ENCODE measurements around the gene OR2A42.
"Not testable (repeated sequence)": the region's sequence is repeated elsewhere in the genome, so short reads cannot be mapped to it uniquely, and the experiment has no call there.

The OR2A42 gene, protein sequence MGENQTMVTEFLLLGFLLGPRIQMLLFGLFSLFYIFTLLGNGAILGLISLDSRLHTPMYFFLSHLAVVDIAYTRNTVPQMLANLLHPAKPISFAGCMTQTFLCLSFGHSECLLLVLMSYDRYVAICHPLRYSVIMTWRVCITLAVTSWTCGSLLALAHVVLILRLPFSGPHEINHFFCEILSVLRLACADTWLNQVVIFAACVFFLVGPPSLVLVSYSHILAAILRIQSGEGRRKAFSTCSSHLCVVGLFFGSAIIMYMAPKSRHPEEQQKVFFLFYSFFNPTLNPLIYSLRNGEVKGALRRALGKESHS

DNA sequence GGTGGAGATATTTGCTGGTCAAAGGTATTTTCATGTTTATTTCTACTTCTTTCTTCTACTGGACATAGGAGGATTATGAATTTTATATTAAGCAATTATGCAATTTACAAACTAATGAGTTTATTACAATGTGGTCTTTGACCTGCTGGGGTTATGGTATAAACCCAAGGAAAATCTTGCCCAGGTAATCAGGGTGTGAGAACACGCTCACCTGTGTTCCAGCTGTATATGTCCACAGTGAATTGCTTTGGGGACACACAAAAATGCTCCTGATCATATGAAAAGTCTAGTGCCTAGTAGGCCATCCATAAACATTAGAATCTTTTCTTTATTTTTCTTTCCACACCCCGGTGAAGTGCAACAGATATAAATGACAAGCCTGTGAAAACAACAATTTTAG lies at the start of gene OR2A42:
OR2A42 (minus strand) TSS at position 241 of the 400 bp plus-strand sequence. CDS start 6,762 bp downstream, outside the sequence.
- not testable (repeated sequence) for H4K20me1 ChIP-seq (ENCODE audit: insufficient read depth, low read length); H3K27me3 ChIP-seq (ENCODE audit: low read depth, low read length); H3K79me2 ChIP-seq (ENCODE audit: low read length)

DNA sequence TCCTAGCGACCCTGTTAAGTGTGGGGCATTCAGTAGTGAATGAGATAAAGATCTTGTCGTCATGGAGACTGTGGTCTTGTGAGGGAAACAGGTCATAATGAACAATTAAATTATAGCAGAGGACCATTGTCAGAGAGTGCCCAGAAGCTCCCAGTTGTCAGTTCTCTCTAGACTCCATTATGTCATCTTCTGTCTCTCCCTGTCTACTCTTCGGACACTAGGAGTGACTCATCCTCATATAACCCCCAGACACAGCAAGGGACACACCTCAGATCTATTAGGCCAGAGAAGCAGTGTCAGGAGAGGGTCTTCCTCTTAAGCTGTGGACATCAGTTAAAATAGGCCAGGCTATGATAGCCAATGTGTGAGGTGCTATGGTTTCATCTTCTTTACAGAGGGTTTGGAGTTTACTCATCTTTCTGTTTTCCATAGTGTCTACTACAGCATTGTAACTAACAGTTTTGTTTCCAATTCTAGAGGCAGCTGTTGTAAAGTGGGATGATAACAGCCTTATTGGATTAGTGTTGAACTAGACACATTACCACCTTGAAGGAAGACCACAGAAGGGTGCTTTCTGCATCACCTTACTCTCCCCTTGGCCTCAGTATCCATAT lies 47.9 kb upstream of the OR2A42 start:
- not testable (repeated sequence) for H3K4me1 ChIP-seq (ENCODE audit: low read length); H3K9me3 ChIP-seq (ENCODE audit: insufficient read depth, low read length); H3K36me3 ChIP-seq (replicated peaks; ENCODE audit: low read depth, low read length); H3K27ac ChIP-seq (ENCODE audit: low read length); H3K4me2 ChIP-seq (ENCODE audit: low read length); H2AFZ ChIP-seq (ENCODE audit: low read depth, low read length); H4K20me1 ChIP-seq (ENCODE audit: insufficient read depth, low read length); H3K79me2 ChIP-seq (ENCODE audit: low read length); H3K9ac ChIP-seq (ENCODE audit: low read length); H3K4me3 ChIP-seq (ENCODE audit: low read length); H3K27me3 ChIP-seq (ENCODE audit: low read depth, low read length)

More for the DNA sequence above, at the start of gene OR2A42:
- not testable (repeated sequence) for H3K9ac ChIP-seq (ENCODE audit: low read length); H3K9me3 ChIP-seq (ENCODE audit: insufficient read depth, low read length); H3K36me3 ChIP-seq (replicated peaks; ENCODE audit: low read depth, low read length); H3K4me1 ChIP-seq (ENCODE audit: low read length); H3K27ac ChIP-seq (ENCODE audit: low read length); H3K4me2 ChIP-seq (ENCODE audit: low read length); H3K4me3 ChIP-seq (ENCODE audit: low read length); H2AFZ ChIP-seq (ENCODE audit: low read depth, low read length)

DNA sequence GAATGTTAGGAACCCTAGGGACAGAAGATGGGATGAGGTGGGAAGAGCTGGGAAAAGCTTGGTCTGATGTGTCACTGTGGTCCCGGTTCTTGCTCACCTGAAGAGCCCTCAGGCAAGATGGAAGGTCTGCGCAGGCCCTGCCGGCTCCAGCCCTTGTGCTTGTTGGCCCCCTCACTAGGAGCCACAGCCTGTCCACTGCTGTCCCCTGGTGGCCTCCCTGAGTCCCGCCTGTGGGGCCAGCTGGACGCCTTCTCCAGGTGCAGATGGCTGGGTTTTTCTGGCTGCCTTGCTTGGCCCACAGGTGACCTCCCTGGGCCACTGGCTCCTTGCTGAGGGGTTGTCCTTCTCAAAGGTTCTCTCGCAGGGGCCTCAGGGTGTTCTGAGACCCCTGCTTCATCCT lies 44.3 kb upstream of the OR2A42 start:
- not testable (repeated sequence) for H3K36me3 ChIP-seq (replicated peaks; ENCODE audit: low read depth, low read length); H3K9me3 ChIP-seq (ENCODE audit: insufficient read depth, low read length); H3K4me3 ChIP-seq (ENCODE audit: low read length); H3K4me1 ChIP-seq (ENCODE audit: low read length); H3K79me2 ChIP-seq (ENCODE audit: low read length); H2AFZ ChIP-seq (ENCODE audit: low read depth, low read length); H4K20me1 ChIP-seq (ENCODE audit: insufficient read depth, low read length); H3K27ac ChIP-seq (ENCODE audit: low read length); H3K9ac ChIP-seq (ENCODE audit: low read length); H3K4me2 ChIP-seq (ENCODE audit: low read length); H3K27me3 ChIP-seq (ENCODE audit: low read depth, low read length)

DNA sequence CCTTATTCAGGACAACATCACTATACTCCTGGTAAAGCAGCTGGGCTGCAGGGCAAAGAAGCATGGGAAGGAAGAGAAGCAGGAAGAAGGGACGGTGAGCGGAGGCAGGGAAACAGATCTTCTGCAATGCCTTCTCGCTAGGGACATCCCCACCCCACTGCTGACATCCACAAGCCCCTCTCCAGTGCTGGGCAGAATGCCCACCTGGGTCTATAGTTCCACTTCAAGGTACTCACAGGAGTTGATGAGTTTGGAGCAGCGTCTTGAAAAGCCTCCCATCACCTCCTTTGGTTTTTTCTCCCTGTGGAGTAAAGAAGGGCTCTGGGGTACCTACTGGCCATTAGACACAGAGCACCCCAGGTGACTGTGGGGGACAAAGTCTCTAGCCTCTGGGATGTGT lies 43.1 kb upstream of the OR2A42 start:
- not testable (repeated sequence) for H4K20me1 ChIP-seq (ENCODE audit: insufficient read depth, low read length); H3K36me3 ChIP-seq (replicated peaks; ENCODE audit: low read depth, low read length); H3K4me2 ChIP-seq (ENCODE audit: low read length); H3K27me3 ChIP-seq (ENCODE audit: low read depth, low read length); H3K4me3 ChIP-seq (ENCODE audit: low read length); H3K79me2 ChIP-seq (ENCODE audit: low read length); H3K9ac ChIP-seq (ENCODE audit: low read length); H3K4me1 ChIP-seq (ENCODE audit: low read length); H3K27ac ChIP-seq (ENCODE audit: low read length); H2AFZ ChIP-seq (ENCODE audit: low read depth, low read length); H3K9me3 ChIP-seq (ENCODE audit: insufficient read depth, low read length)

DNA sequence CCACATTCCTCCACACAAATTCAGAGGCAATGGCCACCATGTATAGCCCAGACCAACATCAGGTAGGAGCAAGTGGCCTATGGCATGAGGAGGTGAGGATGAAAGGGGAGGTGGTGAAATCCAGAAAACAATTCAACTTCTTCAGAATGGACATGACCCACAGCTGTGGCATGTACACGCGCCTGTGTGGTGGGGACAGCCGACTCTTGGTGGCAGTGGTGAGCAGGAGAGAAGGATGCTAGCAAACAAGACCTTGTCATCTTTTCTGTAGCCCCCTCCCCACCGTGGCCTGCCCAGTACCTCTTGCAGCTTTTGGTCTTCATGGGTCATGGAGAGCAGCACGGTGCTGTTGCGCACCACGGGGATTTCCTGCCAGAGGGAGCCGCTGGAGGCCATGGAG lies 42.6 kb upstream of the OR2A42 start:
- not testable (repeated sequence) for H3K4me3 ChIP-seq (ENCODE audit: low read length); H3K4me1 ChIP-seq (ENCODE audit: low read length); H3K9ac ChIP-seq (ENCODE audit: low read length); H3K9me3 ChIP-seq (ENCODE audit: insufficient read depth, low read length); H3K79me2 ChIP-seq (ENCODE audit: low read length); H2AFZ ChIP-seq (ENCODE audit: low read depth, low read length); H3K27me3 ChIP-seq (ENCODE audit: low read depth, low read length); H3K27ac ChIP-seq (ENCODE audit: low read length); H4K20me1 ChIP-seq (ENCODE audit: insufficient read depth, low read length); H3K36me3 ChIP-seq (replicated peaks; ENCODE audit: low read depth, low read length); H3K4me2 ChIP-seq (ENCODE audit: low read length)

DNA sequence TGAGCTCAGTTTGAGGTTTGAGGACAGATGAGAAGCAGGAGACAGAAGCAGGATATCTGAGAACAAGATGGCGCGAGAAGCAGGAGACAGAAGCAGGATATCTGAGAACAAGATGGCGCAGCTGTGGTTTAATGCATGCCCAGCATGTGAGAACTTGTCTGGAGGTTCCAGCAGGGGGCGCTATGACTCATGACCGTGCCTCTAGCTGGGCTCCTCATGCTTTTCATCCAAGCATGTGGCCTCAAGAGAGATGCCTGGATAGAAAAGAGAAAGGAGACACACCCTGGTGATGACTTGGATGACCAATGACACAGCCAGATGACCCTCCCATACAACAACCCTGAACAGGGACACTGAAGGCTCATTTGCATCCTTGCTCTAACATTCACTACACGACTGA lies 40.6 kb upstream of the OR2A42 start:
- not testable (repeated sequence) for H3K9ac ChIP-seq (ENCODE audit: low read length); H3K27me3 ChIP-seq (ENCODE audit: low read depth, low read length); H2AFZ ChIP-seq (ENCODE audit: low read depth, low read length); H3K36me3 ChIP-seq (replicated peaks; ENCODE audit: low read depth, low read length); H4K20me1 ChIP-seq (ENCODE audit: insufficient read depth, low read length); H3K9me3 ChIP-seq (ENCODE audit: insufficient read depth, low read length); H3K27ac ChIP-seq (ENCODE audit: low read length); H3K79me2 ChIP-seq (ENCODE audit: low read length); H3K4me2 ChIP-seq (ENCODE audit: low read length); H3K4me3 ChIP-seq (ENCODE audit: low read length); H3K4me1 ChIP-seq (ENCODE audit: low read length)

DNA sequence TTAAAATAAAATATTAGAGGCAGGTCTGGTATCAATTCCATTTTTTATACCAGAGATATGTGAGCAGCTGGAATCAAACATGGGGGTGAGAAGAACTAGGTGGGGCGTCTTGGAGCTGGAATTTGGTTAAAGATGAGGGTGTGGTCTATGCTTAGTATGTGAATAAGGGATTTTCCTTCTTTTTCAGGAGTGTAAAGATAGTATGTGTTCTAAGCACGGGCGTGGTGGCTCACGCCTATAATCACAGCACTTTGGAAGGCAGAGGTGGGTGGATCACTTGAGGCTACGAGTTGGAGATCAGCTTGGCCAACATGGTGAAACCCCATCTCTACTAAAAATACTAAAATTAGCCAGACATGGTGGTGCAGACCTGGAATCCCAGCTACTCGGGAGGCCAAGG lies 35.9 kb upstream of the OR2A42 start:
- not testable (repeated sequence) for H3K9ac ChIP-seq (ENCODE audit: low read length); H3K4me2 ChIP-seq (ENCODE audit: low read length); H4K20me1 ChIP-seq (ENCODE audit: insufficient read depth, low read length); H3K36me3 ChIP-seq (replicated peaks; ENCODE audit: low read depth, low read length); H2AFZ ChIP-seq (ENCODE audit: low read depth, low read length); H3K4me1 ChIP-seq (ENCODE audit: low read length); H3K27me3 ChIP-seq (ENCODE audit: low read depth, low read length); H3K79me2 ChIP-seq (ENCODE audit: low read length); H3K27ac ChIP-seq (ENCODE audit: low read length); H3K4me3 ChIP-seq (ENCODE audit: low read length); H3K9me3 ChIP-seq (ENCODE audit: insufficient read depth, low read length)

DNA sequence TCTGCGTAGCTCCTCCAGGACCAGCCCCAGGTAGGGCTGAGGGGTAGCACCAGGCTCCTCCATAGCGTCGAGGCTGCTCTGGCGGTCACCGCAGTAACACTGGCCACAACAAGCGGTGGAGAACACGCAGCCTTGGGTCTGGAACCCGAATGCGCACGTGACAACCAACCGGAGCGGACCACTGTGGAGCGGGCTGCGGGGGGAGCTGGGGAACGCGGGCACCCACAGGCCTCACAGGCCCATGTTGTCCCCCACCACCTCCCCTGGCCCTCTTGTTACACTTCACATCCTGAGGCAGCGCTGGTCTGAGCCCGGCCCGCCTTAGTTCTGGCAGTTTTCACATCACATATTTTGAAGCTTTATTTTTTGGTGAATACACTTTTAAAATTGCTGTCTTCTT lies 29.8 kb upstream of the OR2A42 start, which contains the start of gene CTAGE8:
CTAGE8 (minus strand) TSS at position 101 of the 400 bp plus-strand sequence; CDS start at position 63, 38 bp downstream.
- not testable (repeated sequence) for H3K36me3 ChIP-seq (replicated peaks; ENCODE audit: low read depth, low read length); H3K27me3 ChIP-seq (ENCODE audit: low read depth, low read length); H3K9me3 ChIP-seq (ENCODE audit: insufficient read depth, low read length); H3K4me3 ChIP-seq (ENCODE audit: low read length); H3K4me1 ChIP-seq (ENCODE audit: low read length); H2AFZ ChIP-seq (ENCODE audit: low read depth, low read length); H3K79me2 ChIP-seq (ENCODE audit: low read length); H3K27ac ChIP-seq (ENCODE audit: low read length); H3K4me2 ChIP-seq (ENCODE audit: low read length); H3K9ac ChIP-seq (ENCODE audit: low read length); H4K20me1 ChIP-seq (ENCODE audit: insufficient read depth, low read length)

DNA sequence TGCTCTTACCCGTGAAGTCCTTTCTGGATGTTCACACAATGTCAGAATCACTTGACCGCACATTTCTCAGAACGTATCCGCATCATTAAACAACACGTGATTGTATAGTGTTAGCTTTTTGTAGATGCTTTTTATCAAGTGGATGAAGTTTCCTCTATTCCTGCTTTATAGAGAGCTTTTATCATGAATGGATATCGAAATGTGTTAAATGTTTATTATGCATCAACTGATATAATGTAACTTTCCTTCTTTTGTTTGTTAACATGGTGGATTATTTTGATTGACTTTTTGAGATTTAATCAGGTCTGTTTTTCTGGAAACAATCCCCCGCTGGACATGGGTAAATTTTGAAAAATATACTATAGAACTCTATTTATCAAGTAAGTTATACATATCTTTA lies 25.3 kb upstream of the OR2A42 start, which contains the start of gene OR2A7:
OR2A7 (minus strand) TSS at position 101 of the 400 bp plus-strand sequence. CDS start 5,164 bp downstream, outside the sequence.
- not testable (repeated sequence) for H3K36me3 ChIP-seq (replicated peaks; ENCODE audit: low read depth, low read length); H3K9ac ChIP-seq (ENCODE audit: low read length); H2AFZ ChIP-seq (ENCODE audit: low read depth, low read length); H3K4me2 ChIP-seq (ENCODE audit: low read length); H3K27ac ChIP-seq (ENCODE audit: low read length); H3K27me3 ChIP-seq (ENCODE audit: low read depth, low read length); H3K4me3 ChIP-seq (ENCODE audit: low read length); H4K20me1 ChIP-seq (ENCODE audit: insufficient read depth, low read length); H3K9me3 ChIP-seq (ENCODE audit: insufficient read depth, low read length); H3K4me1 ChIP-seq (ENCODE audit: low read length); H3K79me2 ChIP-seq (ENCODE audit: low read length)

Measured in OCI-LY3 (cell line).